GM19324 (cell line): ENCODE data around the gene EIF2B5.
"Not testable (repeated sequence)": the region's sequence is repeated elsewhere in the genome, so short reads cannot be mapped to it uniquely, and the experiment has no call there.

Experiments
- ATAC-seq: cut with Tn5 transposase; IDR thresholded peaks from one replicate; pipeline ENCODE4 v1.9.1; 2021; ENCODE audit warnings: mild to moderate bottlenecking, moderate library complexity; ENCODE audit not compliant: unreplicated experiment, low FRiP score

EIF2B5 gene

GRCh38 chr3:184145111-184145524 lies 10.0 kb downstream of the EIF2B5 start:
- ATAC-seq: no peak

- no peak for ATAC-seq
Measured at GRCh38 chr3:184145751-184146270, 10.7 kb downstream of the EIF2B5 start.

DNA sequence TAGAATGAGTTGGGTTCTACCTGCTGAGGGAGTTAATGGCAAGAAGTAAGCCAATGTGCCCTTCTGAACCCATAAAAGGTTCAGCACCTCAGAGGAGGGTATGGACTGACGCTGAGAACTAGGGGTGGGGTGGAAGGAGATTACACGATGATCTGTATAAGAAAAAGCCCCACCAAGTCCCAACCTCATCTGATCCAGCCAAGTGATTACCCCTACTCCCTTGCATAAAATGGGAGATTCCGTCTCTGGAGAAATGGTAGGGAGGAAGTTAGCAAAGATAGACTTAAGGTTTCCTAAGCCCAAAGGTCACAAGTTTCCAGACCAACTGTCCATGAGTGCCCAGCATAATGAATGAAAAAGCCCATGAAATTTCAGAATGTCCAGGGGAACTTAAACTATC lies 12.9 kb downstream of the EIF2B5 start:
- no peak for ATAC-seq

- no peak for ATAC-seq
Measured at GRCh38 chr3:184149123-184149522, 14.0 kb downstream of the EIF2B5 start.

DNA sequence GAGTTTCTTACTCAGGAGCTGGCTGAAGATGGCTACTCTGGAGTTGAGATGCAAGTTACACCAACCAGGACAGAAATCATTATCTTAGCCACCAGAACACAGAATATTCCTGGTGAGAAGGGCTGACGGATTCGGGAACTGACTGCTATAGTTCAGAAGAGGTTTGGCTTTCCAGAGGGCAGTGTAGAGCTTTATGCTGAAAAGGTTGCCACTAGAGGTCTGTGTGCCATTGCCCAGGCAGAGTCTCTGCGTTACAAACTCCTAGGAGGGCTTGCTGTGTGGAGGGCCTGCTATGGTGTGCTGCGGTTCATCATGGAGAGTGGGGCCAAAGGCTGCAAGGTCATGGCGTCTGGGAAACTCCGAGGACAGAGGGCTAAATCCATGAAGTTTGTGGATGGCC lies 14.6 kb downstream of the EIF2B5 start:
- not testable (repeated sequence) for ATAC-seq

GRCh38 chr3:184154885-184155643 lies 19.9 kb downstream of the EIF2B5 start, which contains the start of gene DVL3:
Gene DVL3, plus strand, starts transcription at chr3:184155377. Its CDS starts 259 bp downstream, at chr3:184155636.
- ATAC-seq: peak; percentile 82

- peak; percentile 26 for ATAC-seq
Measured at GRCh38 chr3:184155644-184156521, 20.7 kb downstream of the EIF2B5 start.

DNA sequence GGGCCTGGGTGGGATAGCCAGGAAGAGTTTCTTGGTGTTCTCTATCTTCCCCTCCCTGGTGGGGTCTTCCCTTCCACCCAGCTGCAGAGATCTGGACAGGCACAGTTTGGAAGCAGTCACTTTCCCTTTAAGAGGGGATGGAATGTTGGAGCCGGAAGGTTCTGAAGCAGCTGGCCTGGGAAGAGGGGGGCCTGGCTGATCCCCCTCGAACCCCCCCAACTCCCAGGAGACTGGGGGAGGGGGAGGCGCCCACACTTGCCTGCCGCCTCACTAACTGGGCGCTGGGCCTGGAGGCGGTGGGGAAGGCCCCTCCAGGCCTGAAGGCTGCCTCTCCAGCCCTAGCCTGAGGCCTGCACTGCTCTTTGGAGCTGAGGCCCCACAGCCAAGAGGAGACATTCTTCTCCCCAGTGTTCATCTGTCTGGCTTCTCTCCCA lies 21.4 kb downstream of the EIF2B5 start:
- ATAC-seq: no peak

DNA sequence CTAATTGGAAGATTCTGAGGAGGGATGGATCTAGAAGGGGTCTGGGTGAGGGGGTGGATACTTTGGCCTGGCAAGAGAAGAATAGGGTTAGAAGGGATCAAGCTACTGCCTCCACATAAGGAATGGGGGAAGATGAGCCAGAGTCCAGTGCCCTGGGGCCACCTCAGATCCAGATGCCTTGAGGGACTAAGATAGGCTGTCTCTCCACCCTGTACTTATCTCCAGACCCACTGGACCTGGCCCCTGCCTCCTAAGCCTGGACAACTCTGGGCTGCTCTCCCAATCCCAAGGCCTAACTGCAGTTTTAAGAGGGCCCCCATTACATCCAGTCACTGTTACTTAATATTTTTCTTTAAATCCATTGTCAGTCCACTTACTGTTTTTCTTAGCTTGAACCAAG lies 22.0 kb downstream of the EIF2B5 start:
- no peak for ATAC-seq

GRCh38 chr3:184158404-184158803 lies 23.2 kb downstream of the EIF2B5 start:
- ATAC-seq: no peak

DNA sequence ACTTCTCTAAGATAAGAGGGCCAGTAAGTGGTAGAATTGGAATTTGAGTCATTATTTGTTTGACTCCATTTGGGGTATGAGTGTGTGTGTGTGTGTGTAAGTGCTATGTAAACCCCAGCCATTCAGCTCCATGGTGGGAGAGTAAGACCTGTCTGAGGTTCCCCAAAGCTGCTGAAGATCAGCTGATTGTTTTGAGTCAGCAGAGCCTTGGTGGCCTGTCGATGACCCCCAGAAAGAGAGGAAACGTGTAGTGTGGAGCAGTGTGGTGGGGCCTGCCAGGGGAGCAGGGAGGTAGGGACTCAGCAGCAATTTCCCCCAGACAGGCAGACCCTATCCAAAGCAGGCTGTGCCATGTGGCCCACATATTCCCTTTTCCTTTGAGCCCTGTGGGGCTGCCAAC lies 25.3 kb downstream of the EIF2B5 start:
- no peak for ATAC-seq

GRCh38 chr3:184162571-184163070 lies 27.5 kb downstream of the EIF2B5 start:
- not testable (repeated sequence) for ATAC-seq

DNA sequence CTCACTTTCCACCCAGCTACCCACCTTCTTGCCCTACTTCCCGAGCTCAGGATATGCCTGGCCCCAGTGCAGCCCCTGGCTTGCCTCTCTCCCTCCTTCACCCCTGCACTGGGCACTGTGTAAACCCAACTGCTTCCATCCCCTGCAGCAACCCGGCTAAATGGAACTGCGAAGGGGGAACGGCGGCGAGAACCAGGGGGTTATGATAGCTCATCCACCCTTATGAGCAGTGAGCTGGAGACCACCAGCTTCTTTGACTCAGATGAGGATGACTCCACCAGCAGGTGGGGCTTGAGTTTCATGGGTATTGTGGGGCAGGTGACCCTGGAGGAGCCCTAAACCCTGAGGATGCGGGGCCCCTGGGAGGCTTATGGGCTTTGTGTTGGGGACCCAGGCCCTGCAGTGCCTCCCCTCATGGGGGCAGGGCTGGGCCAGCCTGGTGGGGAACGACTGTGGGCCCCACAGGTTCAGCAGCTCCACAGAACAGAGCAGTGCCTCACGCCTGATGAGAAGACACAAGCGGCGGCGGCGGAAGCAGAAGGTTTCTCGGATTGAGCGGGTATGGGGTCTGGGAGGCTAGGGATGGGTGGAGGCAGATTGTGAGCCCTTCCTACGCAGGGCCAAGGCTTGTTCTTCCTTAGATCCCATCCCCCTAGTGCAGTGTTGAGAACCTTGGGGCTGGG lies 29.6 kb downstream of the EIF2B5 start:
- no peak for ATAC-seq

DNA sequence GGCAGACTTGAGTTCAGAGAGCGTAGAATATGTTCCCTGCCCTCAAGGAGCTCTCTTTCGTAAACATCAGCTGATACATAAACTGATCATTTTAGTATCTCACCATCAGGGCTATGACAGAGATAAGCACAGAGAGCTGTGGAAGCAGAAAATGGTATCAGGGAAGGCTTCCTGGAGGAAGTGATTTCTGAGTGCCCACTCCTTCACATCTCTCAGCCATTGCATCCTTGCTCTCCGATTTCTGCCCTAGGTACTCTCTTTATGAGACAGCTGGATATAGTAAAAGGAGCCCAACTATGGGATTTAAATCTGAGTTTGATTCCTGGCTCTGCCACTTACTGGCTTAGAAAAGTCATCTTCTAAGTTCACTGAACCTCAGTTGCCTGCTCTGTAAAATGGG lies 30.4 kb downstream of the EIF2B5 start:
- ATAC-seq: no peak

GRCh38 chr3:184166671-184167070 lies 31.5 kb downstream of the EIF2B5 start:
- ATAC-seq: no peak

DNA sequence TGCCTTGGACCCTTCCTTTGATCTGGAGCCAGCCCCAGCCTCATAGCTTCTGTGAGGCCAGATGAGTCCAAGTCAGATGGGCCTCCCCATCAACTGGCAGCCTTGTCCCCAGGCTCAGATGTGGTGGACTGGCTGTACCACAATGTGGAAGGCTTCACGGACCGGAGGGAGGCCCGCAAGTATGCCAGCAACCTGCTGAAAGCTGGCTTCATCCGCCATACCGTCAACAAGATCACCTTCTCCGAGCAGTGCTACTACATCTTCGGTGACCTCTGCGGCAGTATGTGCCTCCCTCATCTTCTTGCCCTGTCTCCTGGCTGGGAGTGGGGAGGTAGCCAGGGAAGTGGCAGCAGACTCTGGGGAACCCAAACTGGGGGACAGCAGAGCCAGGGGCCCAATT lies 32.6 kb downstream of the EIF2B5 start:
- no peak for ATAC-seq

DNA sequence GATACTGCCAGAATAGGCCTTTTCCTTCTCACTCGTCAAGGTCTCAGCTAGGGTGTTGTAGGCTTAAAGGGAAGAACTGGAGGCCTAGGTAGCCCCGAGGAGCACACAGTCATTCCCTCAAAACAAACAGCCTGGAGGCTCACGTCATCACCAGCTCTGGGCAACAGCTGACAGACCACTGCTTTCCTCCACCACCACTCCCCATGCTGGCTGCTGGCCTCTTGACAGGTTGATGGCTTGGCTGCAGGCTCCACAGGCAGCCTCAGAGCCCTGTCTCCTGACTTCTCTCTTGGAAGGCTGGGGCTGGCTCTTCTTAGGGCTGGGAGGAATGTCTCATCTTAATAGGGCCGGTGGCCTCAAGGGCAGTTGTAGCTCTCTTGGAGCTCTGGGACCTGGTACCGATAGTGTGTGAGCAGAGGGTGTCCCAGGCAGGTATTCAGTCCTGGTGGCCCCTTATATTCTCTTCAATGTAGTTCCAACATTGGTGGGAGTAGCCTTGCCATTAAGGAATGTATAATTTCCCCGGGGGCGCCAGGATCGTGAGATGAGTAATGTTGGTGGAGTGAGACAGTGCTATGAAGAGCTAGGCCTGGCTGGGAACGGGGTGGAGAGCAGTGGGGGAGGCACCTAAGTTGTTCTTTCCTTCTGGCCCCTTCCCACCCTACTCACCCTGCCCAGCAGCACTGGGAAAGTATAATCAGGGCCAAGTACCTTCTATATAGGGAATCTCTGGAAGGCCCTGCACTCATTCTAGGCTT lies 33.4 kb downstream of the EIF2B5 start:
- no peak for ATAC-seq

GRCh38 chr3:184169896-184170875 lies 35.0 kb downstream of the EIF2B5 start:
- no peak for ATAC-seq

DNA sequence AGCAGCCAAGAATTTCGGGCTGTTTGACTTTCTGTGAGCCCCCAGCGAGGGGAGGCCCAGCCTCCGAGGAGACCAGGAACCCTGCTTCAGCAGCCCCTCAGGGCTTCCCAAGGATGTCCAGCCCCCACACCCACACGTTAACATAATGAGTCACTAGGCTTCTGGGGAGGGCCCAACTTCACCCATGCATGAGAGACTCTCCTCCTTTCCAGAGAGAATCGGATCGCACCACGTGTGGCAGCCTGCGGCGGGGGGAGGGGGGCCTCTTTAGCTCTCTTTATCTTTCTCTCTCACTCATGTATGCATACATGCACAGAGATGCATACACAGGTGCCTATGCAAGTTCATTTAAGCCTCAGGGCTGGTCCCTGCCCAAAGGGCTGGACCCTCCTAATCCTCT lies 36.4 kb downstream of the EIF2B5 start:
- no peak for ATAC-seq
